GM10847 (cell line): ENCODE data around the gene SLMAP.

Experiments
- POLR2A ChIP-seq: IDR thresholded peaks from 2 replicates; pipeline ENCODE4 v1.6.1; 2011; ENCODE audit not compliant: insufficient read length; ENCODE audit errors: extremely low read depth

SLMAP gene

GRCh38 chr3:57972531-57973111, 216.5 kb downstream of the SLMAP start:
- TF ChIP-seq POLR2A: no peak

GRCh38 chr3:57973715-57974477, 217.8 kb downstream of the SLMAP start:
- TF ChIP-seq POLR2A: no peak

- TF ChIP-seq POLR2A: no peak
Measured at GRCh38 chr3:57974796-57975388, 218.8 kb downstream of the SLMAP start.

GRCh38 chr3:57977818-57978235, 221.7 kb downstream of the SLMAP start:
- no peak for TF ChIP-seq POLR2A

GRCh38 chr3:57978316-57978715, 222.2 kb downstream of the SLMAP start:
- TF ChIP-seq POLR2A: no peak
